ENCODE results near the gene AHCYL1.

The AHCYL1 gene

DNA sequence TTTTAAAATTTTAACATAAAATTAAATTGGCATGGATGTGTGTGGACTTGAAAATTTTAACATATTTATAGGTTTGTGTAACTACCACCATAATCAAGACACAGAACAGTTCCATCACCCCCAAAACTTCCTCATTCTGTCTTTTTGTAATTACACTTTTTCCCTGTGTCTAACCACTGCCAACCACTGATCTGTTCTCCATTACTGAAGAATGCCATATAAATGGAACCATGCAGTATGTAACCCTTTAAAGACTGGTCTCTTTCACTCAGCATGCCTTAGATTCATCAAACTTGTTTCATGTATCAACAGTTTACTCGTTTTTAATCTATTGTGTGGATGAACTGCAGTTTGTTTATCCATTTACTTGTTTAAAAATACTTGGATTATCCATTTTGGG, 13.0 kb upstream of the AHCYL1 start:
- DNase-seq = no peak

GRCh38 chr1:109974191-109974590, 10.4 kb upstream of the AHCYL1 start:
- in situ Hi-C loops (cut with HindIII; ENCODE audit: low pct_ligation_motif_present, low pct_unique_long_range_greater_than_20kb, low sequenced_read_pairs) = no loop called here
- DNase-seq = no peak

More for the DNA sequence above, 13.0 kb upstream of the AHCYL1 start:
- in situ Hi-C loops (cut with HindIII; ENCODE audit: low pct_ligation_motif_present, low pct_unique_long_range_greater_than_20kb, low sequenced_read_pairs) = no loop called here

DNA sequence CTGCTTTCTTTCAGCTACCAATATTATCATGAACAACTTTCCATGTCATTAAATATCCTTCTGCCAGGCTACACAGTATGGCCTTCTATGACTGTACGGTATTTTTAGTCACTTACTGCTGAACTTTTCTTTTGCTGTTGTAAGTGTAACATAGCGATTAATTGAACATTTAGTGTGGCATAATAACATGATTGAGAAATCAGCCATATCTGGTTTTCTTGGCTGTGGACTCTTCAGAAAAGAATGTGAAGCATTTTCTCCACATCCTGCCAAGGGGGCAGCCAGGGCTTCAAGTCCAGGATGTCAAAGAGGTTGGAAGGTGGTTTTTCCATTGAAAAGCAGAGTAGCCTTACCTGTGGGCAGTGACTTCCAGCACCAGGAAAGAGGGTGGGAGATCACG, 8.8 kb upstream of the AHCYL1 start:
- DNase-seq = peak; percentile 72
- in situ Hi-C loops (cut with HindIII; ENCODE audit: low pct_ligation_motif_present, low pct_unique_long_range_greater_than_20kb, low sequenced_read_pairs) = loop anchor here (25.0 kb wide), 1 partner anchor 188 kb away; no protein-coding TSS in a partner anchor

- no peak for DNase-seq
- in situ Hi-C loops (cut with HindIII; ENCODE audit: low pct_ligation_motif_present, low pct_unique_long_range_greater_than_20kb, low sequenced_read_pairs) = loop anchor here (25.0 kb wide), 1 partner anchor 189 kb away; no protein-coding TSS in a partner anchor
Observed at GRCh38 chr1:109976762-109977161, 7.8 kb upstream of the AHCYL1 start.

DNA sequence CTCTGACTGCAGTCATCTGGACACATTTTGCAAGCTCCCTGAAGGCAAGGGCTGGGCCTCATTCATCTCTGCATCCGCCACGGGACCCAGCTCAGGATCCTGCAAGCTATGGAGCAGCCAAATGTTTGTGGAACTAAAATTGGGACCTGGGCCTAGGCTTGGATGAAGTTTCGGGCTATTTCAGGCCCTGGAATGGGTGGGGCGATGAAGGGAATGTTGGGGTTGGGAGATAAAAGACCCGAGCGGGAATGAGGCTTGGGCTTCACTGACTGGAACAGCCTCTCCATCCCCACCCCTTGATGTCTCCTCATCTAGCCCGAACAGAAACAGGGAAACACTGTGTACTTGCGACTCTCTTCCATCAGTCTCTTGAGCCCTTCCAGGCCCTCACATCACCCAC, 7.3 kb upstream of the AHCYL1 start:
- DNase-seq = no peak
- in situ Hi-C loops (cut with HindIII; ENCODE audit: low pct_ligation_motif_present, low pct_unique_long_range_greater_than_20kb, low sequenced_read_pairs) = loop anchor here (25.0 kb wide), 1 partner anchor 190 kb away; no protein-coding TSS in a partner anchor

DNA sequence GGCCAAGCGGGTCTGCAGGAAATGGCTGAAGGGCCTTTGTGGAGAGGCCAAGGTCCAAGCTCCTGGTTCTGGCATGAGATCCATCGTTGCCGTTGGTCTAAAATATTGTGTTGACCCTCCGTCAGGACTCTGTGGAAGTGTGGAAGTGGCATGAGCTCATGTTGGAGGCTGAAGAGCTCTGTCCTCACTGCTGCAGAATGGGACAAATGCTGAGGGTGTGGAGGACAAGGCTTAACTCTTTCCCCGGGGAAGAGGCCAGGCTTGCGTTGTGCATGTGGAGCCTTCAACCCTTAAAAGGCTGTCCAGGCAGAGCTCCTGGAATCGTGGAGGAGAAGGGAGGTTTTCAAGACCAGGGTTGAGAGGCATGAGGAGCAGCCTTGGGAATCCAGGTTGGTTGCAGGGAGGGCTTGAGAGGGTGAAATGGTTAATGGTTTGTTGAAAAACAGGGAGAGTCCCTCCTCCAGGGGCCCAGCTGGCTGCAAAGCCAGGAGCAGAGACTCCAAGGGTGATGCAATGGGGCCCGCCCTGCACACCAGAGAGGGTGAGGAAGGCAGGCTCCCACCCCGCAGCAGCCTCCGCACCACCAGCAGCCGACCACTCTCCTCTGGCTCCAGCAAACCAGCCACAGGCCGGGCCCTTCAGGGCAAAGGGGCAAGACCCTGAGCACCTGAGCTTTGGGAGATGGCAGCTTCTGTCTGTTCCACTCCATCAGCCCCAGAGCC, 6.7 kb upstream of the AHCYL1 start:
- in situ Hi-C loops (cut with HindIII; ENCODE audit: low pct_ligation_motif_present, low pct_unique_long_range_greater_than_20kb, low sequenced_read_pairs) = loop anchor here (25.0 kb wide), 1 partner anchor 191 kb away; no protein-coding TSS in a partner anchor
- DNase-seq = no peak

DNA sequence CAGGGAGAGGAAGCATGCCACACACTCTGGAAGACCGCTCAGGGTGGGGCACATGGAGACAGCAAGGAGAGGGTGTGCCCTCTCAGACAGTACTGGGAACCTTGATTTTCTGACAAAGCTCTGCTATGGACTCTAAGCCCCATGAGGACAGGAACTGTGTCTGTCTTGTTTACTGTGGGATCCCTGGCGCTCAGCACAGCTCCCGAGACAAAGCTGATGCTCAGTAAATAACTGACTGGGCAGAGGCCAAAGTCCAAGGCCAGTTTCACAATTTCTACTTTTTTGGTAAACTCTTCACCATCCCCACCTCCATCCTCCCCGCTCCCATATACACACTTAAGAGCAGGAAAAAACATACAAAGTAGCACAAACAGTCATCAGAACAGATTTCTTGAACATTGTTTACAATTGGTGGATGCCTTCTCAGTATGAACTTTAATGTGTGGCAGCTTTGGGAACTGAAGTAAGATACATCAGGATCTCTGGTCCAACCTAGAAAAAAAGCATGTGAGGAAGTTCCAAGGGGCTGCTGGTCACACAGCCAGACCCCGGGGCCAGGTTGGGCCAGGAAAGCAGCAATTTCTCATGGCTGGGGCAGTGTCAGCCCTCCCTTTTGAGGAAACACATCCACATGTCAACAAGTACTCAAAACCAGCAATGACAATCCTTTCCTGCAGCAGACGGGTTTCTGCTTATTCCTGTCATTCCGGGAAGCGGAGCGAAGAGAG, 5.6 kb upstream of the AHCYL1 start:
- DNase-seq = no peak
- in situ Hi-C loops (cut with HindIII; ENCODE audit: low pct_ligation_motif_present, low pct_unique_long_range_greater_than_20kb, low sequenced_read_pairs) = loop anchor here (25.0 kb wide), 1 partner anchor 192 kb away; no protein-coding TSS in a partner anchor

GRCh38 chr1:109979489-109980091, 5.0 kb upstream of the AHCYL1 start:
- in situ Hi-C loops (cut with HindIII; ENCODE audit: low pct_ligation_motif_present, low pct_unique_long_range_greater_than_20kb, low sequenced_read_pairs) = loop anchor here (25.0 kb wide), 1 partner anchor 192 kb away; no protein-coding TSS in a partner anchor
- peak; percentile 29 for DNase-seq

DNA sequence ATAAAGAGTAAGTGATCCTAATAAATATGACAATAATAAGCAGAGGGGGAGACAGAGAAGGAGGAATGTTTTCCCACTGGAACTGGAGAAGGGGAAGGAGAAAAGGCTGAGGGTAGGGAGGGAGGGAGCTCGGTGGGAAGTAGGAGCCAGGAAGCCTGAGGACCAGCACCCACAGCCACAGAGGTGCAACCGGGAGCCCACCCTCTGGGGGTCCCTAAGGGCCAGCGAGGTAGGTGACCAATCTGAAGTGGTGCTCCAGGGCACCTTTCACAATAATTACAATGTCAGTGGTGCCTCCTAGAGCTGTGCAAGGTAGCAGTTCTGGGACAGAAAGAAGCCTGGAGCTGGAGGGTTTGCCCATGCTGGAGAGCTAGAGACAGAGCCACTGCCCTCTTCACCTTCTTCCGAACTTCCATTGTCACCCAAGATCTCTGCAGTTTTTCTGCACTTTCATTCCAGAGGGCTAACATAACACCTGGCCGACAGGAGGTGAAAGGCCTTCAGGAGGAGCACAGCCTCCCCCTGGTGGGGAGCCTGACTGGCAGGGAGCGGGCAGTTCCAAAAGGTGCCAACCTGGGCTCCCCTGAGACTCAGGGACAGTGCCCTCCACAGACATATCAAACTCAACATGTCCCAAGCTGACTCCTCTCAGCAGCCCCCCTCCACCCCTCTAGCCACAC, 4.1 kb upstream of the AHCYL1 start:
- in situ Hi-C loops (cut with HindIII; ENCODE audit: low pct_ligation_motif_present, low pct_unique_long_range_greater_than_20kb, low sequenced_read_pairs) = loop anchor here (25.0 kb wide), 1 partner anchor 193 kb away; no protein-coding TSS in a partner anchor
- DNase-seq = peak; percentile 41

DNA sequence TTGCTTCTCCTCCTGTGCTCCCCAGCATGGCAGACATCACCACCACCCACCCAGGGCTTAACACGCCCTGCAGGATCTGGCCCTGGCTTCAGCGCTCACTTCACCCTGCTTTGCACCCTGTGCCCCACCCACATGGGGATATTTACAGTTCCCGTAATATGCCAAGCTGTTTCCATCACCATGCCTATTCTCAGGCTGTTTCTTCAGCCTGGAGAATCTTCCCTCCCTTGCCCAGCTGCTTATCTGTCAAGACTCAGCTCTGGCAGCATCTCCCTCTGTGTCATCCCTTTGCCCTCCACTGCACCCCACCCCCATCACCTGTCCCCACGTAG, 3.6 kb upstream of the AHCYL1 start:
- DNase-seq = no peak
- in situ Hi-C loops (cut with HindIII; ENCODE audit: low pct_ligation_motif_present, low pct_unique_long_range_greater_than_20kb, low sequenced_read_pairs) = loop anchor here (25.0 kb wide), 1 partner anchor 194 kb away; no protein-coding TSS in a partner anchor

DNA sequence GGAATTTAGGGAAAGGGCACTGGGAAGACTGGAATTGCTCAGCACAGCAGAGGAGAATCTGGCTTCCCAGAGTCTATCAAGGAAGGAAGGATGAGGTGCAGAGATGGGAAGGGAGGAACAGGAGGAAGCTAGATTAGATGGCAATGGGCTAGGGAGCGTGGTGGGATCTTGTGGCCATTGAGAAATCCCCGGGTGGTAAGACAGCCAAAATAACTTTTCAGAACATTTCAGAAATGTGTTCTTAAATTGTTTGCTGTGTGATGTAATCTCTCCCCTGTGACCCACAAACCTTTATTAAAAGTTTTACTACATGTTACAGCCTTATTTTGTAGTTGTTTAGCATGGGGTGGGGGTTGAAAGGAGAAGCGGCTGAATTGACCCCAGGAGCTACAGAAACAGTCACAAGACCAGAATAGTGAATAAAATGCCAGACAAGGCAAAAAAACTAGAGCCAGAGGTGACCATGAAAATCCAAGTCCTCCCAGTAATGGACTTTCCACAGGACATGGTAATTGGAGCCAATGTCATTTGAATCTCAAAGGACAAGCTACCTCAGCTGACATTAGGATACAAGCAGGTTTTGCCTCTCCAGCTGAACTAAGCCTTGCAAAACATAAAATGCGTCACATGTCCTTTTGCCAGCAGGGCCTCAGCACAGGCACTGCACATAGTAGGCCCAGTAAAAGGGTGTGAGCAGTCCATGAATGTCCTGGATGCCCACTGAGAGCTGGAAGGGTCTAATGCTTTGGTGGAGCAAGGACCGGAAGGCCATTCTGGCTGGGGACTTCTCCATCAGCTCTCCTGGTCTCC, 980 bp upstream of the AHCYL1 start:
- no peak for DNase-seq
- in situ Hi-C loops (cut with HindIII; ENCODE audit: low pct_ligation_motif_present, low pct_unique_long_range_greater_than_20kb, low sequenced_read_pairs) = loop anchor here (25.0 kb wide), 1 partner anchor 196 kb away; no protein-coding TSS in a partner anchor

DNA sequence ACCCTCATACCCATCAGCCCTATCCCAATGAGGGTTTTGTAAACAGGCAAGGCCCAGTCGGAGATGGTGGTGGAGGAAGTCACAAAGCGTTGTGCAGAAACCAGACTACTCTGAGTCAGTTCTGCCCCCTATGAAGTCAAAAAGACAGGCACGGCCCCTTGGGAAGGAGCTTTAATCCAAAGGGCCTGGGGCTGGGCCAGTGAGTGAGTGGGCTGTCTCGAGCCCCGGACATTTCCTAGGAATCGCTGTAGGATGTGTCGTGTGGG, 442 bp upstream of the AHCYL1 start:
- no peak for DNase-seq
- in situ Hi-C loops (cut with HindIII; ENCODE audit: low pct_ligation_motif_present, low pct_unique_long_range_greater_than_20kb, low sequenced_read_pairs) = loop anchor here (25.0 kb wide), 1 partner anchor 197 kb away; no protein-coding TSS in a partner anchor

DNA sequence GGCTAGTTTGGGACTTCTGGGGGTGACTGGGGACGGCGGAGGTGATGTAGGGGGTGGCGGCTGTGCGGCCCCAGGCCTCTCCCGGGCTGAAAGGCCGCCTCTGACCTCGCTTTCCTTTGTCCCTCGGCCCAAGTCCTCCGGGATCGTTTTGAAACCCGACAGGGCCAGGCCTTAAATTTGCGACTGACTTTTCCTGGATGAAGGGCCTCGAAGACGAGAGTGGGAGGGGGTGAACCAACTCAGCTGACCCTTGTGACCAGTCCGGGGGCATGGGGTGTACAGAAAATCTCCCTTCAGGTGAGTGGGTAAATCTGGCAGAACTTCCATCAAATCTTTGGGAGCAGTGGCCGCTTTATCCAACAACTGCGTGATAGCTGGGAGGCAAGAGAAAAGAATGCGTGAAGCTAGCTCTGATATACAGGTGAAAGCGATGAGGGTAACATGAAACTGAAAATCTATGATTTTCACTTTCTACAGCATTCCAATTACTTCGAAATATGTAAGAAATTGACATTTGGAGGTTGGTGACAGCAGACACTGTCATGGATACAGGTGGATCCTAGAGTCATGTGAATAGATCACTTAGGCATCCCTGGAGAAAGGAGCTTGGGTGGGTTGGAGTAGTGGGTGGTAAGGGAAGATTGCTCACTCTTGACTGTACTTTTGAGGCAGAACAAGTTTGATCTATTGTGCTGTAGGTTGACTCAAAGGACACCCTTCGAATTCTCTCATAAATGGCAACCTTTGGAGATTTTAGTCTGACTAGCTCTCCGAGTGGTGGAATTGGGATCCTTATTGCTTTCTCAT, 885 bp downstream of the AHCYL1 start:
- no peak for DNase-seq
- in situ Hi-C loops (cut with HindIII; ENCODE audit: low pct_ligation_motif_present, low pct_unique_long_range_greater_than_20kb, low sequenced_read_pairs) = loop anchor here (25.0 kb wide), 1 partner anchor 198 kb away; no protein-coding TSS in a partner anchor

DNA sequence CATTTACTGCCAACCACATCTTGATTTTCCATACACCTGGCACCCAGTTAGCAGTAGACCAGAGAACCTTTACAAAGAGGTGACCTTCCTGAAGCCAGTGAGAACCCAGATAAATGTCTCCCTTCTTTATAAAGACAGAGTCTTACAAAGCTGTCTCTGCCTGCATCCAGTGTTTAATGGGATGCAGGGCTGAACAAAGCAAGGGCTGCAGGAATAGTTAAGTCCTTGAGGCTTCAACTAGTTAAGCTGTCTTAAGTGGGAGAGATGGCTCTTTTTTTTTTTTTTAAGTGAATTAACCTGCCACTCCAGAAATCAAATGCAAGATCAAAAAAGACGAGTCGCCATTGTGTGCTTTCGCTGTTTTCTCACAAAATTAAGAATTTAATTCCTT, 1.5 kb downstream of the AHCYL1 start:
- DNase-seq = no peak
- in situ Hi-C loops (cut with HindIII; ENCODE audit: low pct_ligation_motif_present, low pct_unique_long_range_greater_than_20kb, low sequenced_read_pairs) = loop anchor here (25.0 kb wide), 1 partner anchor 199 kb away; no protein-coding TSS in a partner anchor

DNA sequence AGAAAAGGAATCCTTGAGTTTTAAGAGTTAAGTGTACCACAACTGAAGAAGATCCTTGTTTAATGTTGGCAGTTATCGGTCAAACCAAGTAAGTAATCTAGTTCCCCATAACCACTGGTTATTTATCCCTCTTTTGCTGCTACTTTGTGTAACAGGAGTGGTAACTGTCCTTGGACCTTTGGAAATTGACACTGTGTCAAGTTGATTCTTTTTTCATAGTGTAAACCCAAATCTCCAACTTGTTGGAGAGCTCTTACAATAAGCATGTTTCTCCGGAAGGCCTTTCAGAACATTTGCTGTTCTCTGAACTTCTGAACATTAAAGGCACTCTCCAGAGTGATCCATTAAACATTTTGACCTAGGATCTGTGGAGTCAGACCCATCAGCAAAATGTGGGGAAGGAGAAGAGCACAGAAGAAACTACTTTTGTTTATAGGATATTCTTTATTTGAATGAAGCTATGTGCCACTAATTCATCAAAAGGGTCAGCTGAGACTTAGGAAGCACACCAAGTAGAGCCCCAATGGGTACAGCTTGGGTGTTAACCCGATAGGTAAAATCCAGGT, 3.9 kb downstream of the AHCYL1 start:
- DNase-seq = no peak
- in situ Hi-C loops (cut with HindIII; ENCODE audit: low pct_ligation_motif_present, low pct_unique_long_range_greater_than_20kb, low sequenced_read_pairs) = loop anchor here (25.0 kb wide), 1 partner anchor 201 kb away; no protein-coding TSS in a partner anchor

- in situ Hi-C loops (cut with HindIII; ENCODE audit: low pct_ligation_motif_present, low pct_unique_long_range_greater_than_20kb, low sequenced_read_pairs) = loop anchor here (25.0 kb wide), 1 partner anchor 202 kb away; no protein-coding TSS in a partner anchor
- DNase-seq = no peak
Observed at GRCh38 chr1:109989506-109990301, 5.1 kb downstream of the AHCYL1 start.
